Cardiac muscle cell (in vitro differentiated cells and primary cell): ENCODE measurements around the gene DDX39A. TPM values are rescaled to one million over a fixed set of nuclear protein-coding genes. Genes with fewer than 3 reads are reported as not detected.

Experiments used
- DNase-seq, 2 donors: peaks; one replicate each; pipeline versions ENCODE4 v3.0.0 to v3.0.0-alpha.2; 2010 to 2017; ENCODE audit warnings: low read depth in 1 of 2, low spot score in 1 of 2
- H3K27ac ChIP-seq: fragments of 200-600 bp; sonication (generic); 2 replicates; pipeline ENCODE4 v1.5.1; 2016
- H3K27me3 ChIP-seq: fragments of 200-600 bp; sonication (generic); 2 replicates; pipeline ENCODE4 v1.6.0; 2016; ENCODE audit warnings: control low read depth
- H3K36me3 ChIP-seq: fragments of 200-600 bp; sonication (generic); 2 replicates; pipeline ENCODE4 v1.5.1; 2016; ENCODE audit warnings: control low read depth
- H3K4me1 ChIP-seq: fragments of 200-600 bp; sonication (generic); 2 replicates; pipeline ENCODE4 v1.8.1; 2017; ENCODE audit warnings: low read depth, mild to moderate bottlenecking, mixed run types
- H3K4me3 ChIP-seq: fragments of 200-600 bp; sonication (generic); 2 replicates; pipeline ENCODE4 v1.5.1; 2016; ENCODE audit warnings: mild to moderate bottlenecking
- H3K9me3 ChIP-seq: fragments of 200-600 bp; sonication (generic); 2 replicates; pipeline ENCODE4 v1.5.1; 2017; ENCODE audit warnings: low read depth, mild to moderate bottlenecking, control low read depth
- CTCF ChIP-seq: IDR thresholded peaks from 2 replicates; pipeline ENCODE4 v1.5.1; 2012; ENCODE audit warnings: low read depth, mild to moderate bottlenecking, low read length
- polyA plus RNA-seq: library from polyadenylated mRNA; unstranded; fragments of >200 nt; fragmentation: Nextera tagmentation; extraction: Ambion mirVana; gene quantifications from 2 replicates; pipeline ENCODE4 v1.2.1, GENCODE V29; 2016
- total RNA-seq: library from RNA; depleted of rRNA; stranded (reverse); fragments of >200 nt; gene quantifications from 2 replicates; pipeline ENCODE4 v1.2.3, GENCODE V29; 2016

Gene DDX39A
- total and polyA plus RNA-seq, 2 experiments from 2014 or later: 73.3 to 77.0 TPM

DNA sequence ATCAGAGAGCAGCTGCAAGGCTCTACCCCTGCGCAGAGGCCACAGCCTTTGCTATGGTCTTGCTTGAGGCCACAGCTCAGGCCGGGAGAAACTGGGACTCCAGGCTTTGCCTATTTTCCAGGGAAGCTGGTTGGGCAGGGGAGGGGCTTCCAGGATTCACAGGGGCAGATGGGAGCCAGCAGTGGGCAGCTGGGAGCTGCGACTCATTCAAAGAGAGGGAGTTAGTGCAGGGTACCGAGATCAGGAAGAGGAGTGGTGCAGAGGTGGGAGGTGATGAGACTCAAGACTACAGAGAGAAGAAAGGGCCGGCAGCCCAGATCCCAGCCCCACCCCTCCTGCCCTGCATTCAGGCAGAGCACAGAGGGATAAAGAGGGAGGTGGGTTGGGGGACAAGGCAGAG is 25.8 kb downstream of the DDX39A start:
- H3K9me3 ChIP-seq: no peaks in the 10 kb centered on the region
- no peak for DNase-seq
- no peaks in the 10 kb centered on the region for H3K27me3 ChIP-seq
- H3K4me3 ChIP-seq: no peak overlapping the region
- H3K4me1 ChIP-seq: no peaks in the 10 kb centered on the region
- no peak for TF ChIP-seq CTCF
- H3K36me3 ChIP-seq: no peaks in the 10 kb centered on the region
- no peak overlapping the region for H3K27ac ChIP-seq

- no peak for TF ChIP-seq CTCF
- DNase-seq: no peak
- H3K27me3 ChIP-seq: no peaks in the 10 kb centered on the region
- no peaks in the 10 kb centered on the region for H3K9me3 ChIP-seq
- no peaks in the 10 kb centered on the region for H3K36me3 ChIP-seq
- H3K4me3 ChIP-seq: no peak overlapping the region
- no peaks in the 10 kb centered on the region for H3K4me1 ChIP-seq
- no peak overlapping the region for H3K27ac ChIP-seq
These were observed 27.9 kb downstream of the DDX39A start for GRCh38 chr19:14391156-14391821.

DNA sequence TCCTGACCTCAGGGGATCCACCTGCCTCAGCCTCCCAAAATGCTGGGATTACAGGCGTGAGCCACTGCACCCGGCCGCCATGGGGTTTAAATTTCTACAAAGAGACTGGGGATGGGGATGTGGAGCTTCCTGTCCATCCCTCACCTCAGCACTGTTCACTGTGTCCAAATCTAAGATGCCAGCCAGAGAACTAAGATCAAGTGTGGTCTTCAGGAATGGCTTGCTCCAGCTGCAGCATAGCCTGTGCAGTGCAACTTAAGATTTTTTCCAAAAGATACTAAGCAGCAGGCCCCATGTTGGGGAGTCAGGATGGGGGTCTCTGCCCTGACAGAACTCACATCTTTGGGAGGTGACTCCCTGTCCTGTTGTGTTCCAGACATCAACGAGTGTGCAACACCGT is 28.6 kb downstream of the DDX39A start:
- Histone ChIP-seq H3K4me3 (no peak overlapping the region), H3K27me3 (no peaks in the 10 kb centered on the region), H3K36me3 (no peaks in the 10 kb centered on the region), H3K27ac (no peak overlapping the region), H3K4me1 (no peaks in the 10 kb centered on the region), H3K9me3 (no peaks in the 10 kb centered on the region)
- no peak for TF ChIP-seq CTCF
- no peak for DNase-seq

GRCh38 chr19:14385492-14385891 is 33.6 kb downstream of the DDX39A start:
- no peak overlapping the region for H3K4me3 ChIP-seq
- no peaks in the 10 kb centered on the region for H3K9me3 ChIP-seq
- DNase-seq: no peak
- H3K4me1 ChIP-seq: peaks cover 3% of the 10 kb centered on the region
- H3K27ac ChIP-seq: no peak overlapping the region
- TF ChIP-seq CTCF: no peak
- no peaks in the 10 kb centered on the region for H3K36me3 ChIP-seq
- no peaks in the 10 kb centered on the region for H3K27me3 ChIP-seq

DNA sequence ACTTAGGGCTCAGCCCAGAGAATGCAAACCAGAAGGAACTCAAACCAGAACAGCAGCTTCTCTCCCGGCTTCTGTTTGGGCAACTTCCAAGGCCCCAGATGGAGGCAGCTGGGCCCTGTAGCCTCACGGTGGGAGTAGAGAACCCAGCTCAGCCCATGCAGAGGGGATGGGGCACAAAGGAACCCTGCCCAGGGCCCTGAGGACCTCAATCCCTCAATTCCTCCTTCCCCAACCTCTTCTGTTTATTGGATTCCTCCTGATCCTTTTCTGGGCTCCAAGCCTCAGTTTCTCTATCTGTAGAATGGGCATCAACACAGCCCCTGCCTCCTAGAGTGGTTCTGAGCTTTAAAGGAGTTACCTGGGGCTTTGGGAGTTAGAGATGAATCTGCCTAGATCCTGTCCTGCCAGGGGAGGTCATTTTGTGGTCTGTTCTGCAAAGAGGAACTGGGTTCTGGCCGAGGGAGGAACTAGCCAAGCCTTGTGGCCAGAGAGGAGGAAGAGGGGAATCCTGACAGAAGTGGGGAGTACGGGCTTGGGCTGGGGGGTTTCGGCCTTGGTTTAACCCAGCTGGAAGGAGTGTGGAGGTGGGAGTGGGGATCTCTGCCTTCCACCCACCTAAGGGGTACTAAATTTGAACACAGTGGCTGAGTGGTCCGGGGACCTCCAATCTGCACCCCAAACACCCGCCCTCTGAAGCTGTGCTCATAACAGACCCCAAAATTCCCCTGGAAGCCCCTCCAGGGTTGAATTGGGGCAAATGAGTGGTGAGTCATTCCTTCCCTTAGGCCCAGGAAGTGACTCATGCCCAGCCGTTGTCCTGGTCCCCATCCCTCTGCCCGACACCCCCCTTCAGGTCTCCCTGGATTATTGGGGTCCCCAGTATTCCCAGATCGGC is 35.2 kb downstream of the DDX39A start:
- TF ChIP-seq CTCF: peak; percentile 18
- Histone ChIP-seq H3K4me1 (peaks cover 3% of the 10 kb centered on the region), H3K27me3 (no peaks in the 10 kb centered on the region), H3K36me3 (no peaks in the 10 kb centered on the region), H3K4me3 (no peak overlapping the region), H3K27ac (no peak overlapping the region), H3K9me3 (no peaks in the 10 kb centered on the region)
- DNase-seq: peak in 1 of 2 donors; percentile 55
